Measurements from ENCODE around the gene ADGRL3.
A peak's percentile ranks its signal among the peaks of the same experiment; 100 is the strongest.
"Not testable (repeated sequence)": the region's sequence is repeated elsewhere in the genome, so short reads cannot be mapped to it uniquely, and the experiment has no call there.

The ADGRL3 gene

GRCh38 chr4:61741327-61742096 lies 541.4 kb downstream of the ADGRL3 start:
- peak; percentile 1 for DNase-seq (ENCODE audit: low read depth)
- no peak for TF ChIP-seq CTCF (conservative IDR thresholded peaks at IDR 0.05; ENCODE audit: control insufficient read depth, insufficient read depth, low read depth, low read length)
- no peak overlapping the region for H3K4me3 ChIP-seq (ENCODE audit: control insufficient read depth, low read depth, low read length)

GRCh38 chr4:61750810-61751209 lies 550.7 kb downstream of the ADGRL3 start:
- DNase-seq (ENCODE audit: low read depth) = no peak
- H3K4me3 ChIP-seq (ENCODE audit: control insufficient read depth, low read depth, low read length) = no peak overlapping the region
- no peak for TF ChIP-seq CTCF (conservative IDR thresholded peaks at IDR 0.05; ENCODE audit: control insufficient read depth, insufficient read depth, low read depth, low read length)

GRCh38 chr4:61752617-61753016 lies 552.5 kb downstream of the ADGRL3 start:
- DNase-seq (ENCODE audit: low read depth) = no peak
- no peak overlapping the region for H3K4me3 ChIP-seq (ENCODE audit: control insufficient read depth, low read depth, low read length)
- TF ChIP-seq CTCF (conservative IDR thresholded peaks at IDR 0.05; ENCODE audit: control insufficient read depth, insufficient read depth, low read depth, low read length) = no peak

- H3K4me3 ChIP-seq (ENCODE audit: control insufficient read depth, low read depth, low read length) = no peak overlapping the region
- TF ChIP-seq CTCF (conservative IDR thresholded peaks at IDR 0.05; ENCODE audit: control insufficient read depth, insufficient read depth, low read depth, low read length) = no peak
- no peak for DNase-seq (ENCODE audit: low read depth)
Observed at GRCh38 chr4:61753739-61754138, 553.6 kb downstream of the ADGRL3 start.

- not testable (repeated sequence) for DNase-seq (ENCODE audit: low read depth); H3K4me3 ChIP-seq (ENCODE audit: control insufficient read depth, low read depth, low read length)
Observed at GRCh38 chr4:61756937-61757336, 556.8 kb downstream of the ADGRL3 start.

GRCh38 chr4:61757983-61758382 lies 557.9 kb downstream of the ADGRL3 start:
- H3K4me3 ChIP-seq (ENCODE audit: control insufficient read depth, low read depth, low read length); DNase-seq (ENCODE audit: low read depth): not testable (repeated sequence)

GRCh38 chr4:61758596-61758995 lies 558.5 kb downstream of the ADGRL3 start:
- H3K4me3 ChIP-seq (ENCODE audit: control insufficient read depth, low read depth, low read length) = not testable (repeated sequence)

GRCh38 chr4:61759245-61759644 lies 559.1 kb downstream of the ADGRL3 start:
- not testable (repeated sequence) for H3K4me3 ChIP-seq (ENCODE audit: control insufficient read depth, low read depth, low read length); DNase-seq (ENCODE audit: low read depth)

More at GRCh38 chr4:61758596-61758995, 558.5 kb downstream of the ADGRL3 start:
- DNase-seq (ENCODE audit: low read depth) = not testable (repeated sequence)

- DNase-seq (ENCODE audit: low read depth); H3K4me3 ChIP-seq (ENCODE audit: control insufficient read depth, low read depth, low read length): not testable (repeated sequence)
Observed at GRCh38 chr4:61759885-61760284, 559.8 kb downstream of the ADGRL3 start.
